SIG-M5 treated with dmso at 0.1 percent for 504 hours (cell line): ENCODE data around the gene XRCC3.

ENCODE experiments used
- DNase-seq: peaks from one replicate; lab custom pipeline; 2025; ENCODE audit not compliant: unreplicated experiment; lab: John Stamatoyannopoulos, UW

The XRCC3 gene

GRCh38 chr14:103726474-103726873 is 11.2 kb upstream of the XRCC3 start:
- DNase-seq, result no peak

- no peak for DNase-seq
These were observed 10.6 kb upstream of the XRCC3 start for GRCh38 chr14:103725739-103726395.

GRCh38 chr14:103725001-103725682 is 9.9 kb upstream of the XRCC3 start:
- DNase-seq, result no peak

- DNase-seq, result no peak
These were observed 8.9 kb upstream of the XRCC3 start for GRCh38 chr14:103724116-103724515.

- no peak for DNase-seq
These were observed 8.5 kb upstream of the XRCC3 start for GRCh38 chr14:103723748-103724081.

- no peak for DNase-seq
These were observed 6.3 kb upstream of the XRCC3 start for GRCh38 chr14:103721334-103722120.

GRCh38 chr14:103719751-103720150 is 4.5 kb upstream of the XRCC3 start:
- no peak for DNase-seq

GRCh38 chr14:103718572-103718971 is 3.3 kb upstream of the XRCC3 start:
- DNase-seq, result no peak

- no peak for DNase-seq
These were observed 1.7 kb upstream of the XRCC3 start for GRCh38 chr14:103716899-103717411.

- DNase-seq, result no peak
These were observed 995 bp upstream of the XRCC3 start for GRCh38 chr14:103716091-103716801.

- no peak for DNase-seq
These were observed 1.1 kb downstream of the XRCC3 start for GRCh38 chr14:103714063-103714724.

GRCh38 chr14:103713304-103714062 is 1.8 kb downstream of the XRCC3 start:
- DNase-seq, result no peak

- no peak for DNase-seq
These were observed 2.5 kb downstream of the XRCC3 start for GRCh38 chr14:103712633-103713247.

GRCh38 chr14:103711516-103712431 is 3.5 kb downstream of the XRCC3 start:
- DNase-seq, result no peak

- no peak for DNase-seq
These were observed 4.4 kb downstream of the XRCC3 start for GRCh38 chr14:103710771-103711377.

- no peak for DNase-seq
These were observed 5.4 kb downstream of the XRCC3 start for GRCh38 chr14:103709814-103710213.

- no peak for DNase-seq
These were observed 6.5 kb downstream of the XRCC3 start for GRCh38 chr14:103708750-103709187.
